Kidney (tissue), 14 donors: ENCODE measurements around the gene NAT9. TPM values are rescaled to one million over a fixed set of nuclear protein-coding genes. Genes with fewer than 3 reads are reported as not detected.

Experiments used
- DNase-seq, 5 donors: peaks; one replicate each; pipeline ENCODE4 v3.0.0-alpha.2; 2013 to 2020
- FAIRE-seq: peaks from 2 replicates; lab custom pipeline; 2012; peaks lifted over from hg19 to GRCh38; lab: Jason Lieb, UNC
- H3K27ac ChIP-seq, 2 donors: one replicate each; pipeline ENCODE4 v1.7.0; 2013; ENCODE audit warnings: low read depth in 2 of 2, low read length in 2 of 2, inconsistent platforms in 1 of 2
- H3K27me3 ChIP-seq: one replicate; pipeline ENCODE4 v1.7.1; 2013; ENCODE audit warnings: low read length, inconsistent platforms; ENCODE audit not compliant: control insufficient read depth, insufficient read depth
- H3K36me3 ChIP-seq, 3 donors: one replicate each; pipeline versions ENCODE4 v1.7.0 to v1.7.1; 2013; ENCODE audit warnings: low read length in 3 of 3, control low read depth in 1 of 3, inconsistent platforms in 1 of 3; ENCODE audit not compliant: insufficient read depth in 3 of 3, control insufficient read depth in 2 of 3
- H3K4me1 ChIP-seq, 3 donors: one replicate each; pipeline versions ENCODE4 v1.7.0 to v1.7.1; 2013; ENCODE audit warnings: low read length in 3 of 3, inconsistent platforms in 1 of 3, low read depth in 1 of 3; ENCODE audit not compliant: control insufficient read depth in 2 of 3, insufficient read depth in 2 of 3
- H3K4me3 ChIP-seq, 3 donors: one replicate each; pipeline versions ENCODE4 v1.7.0 to v1.8.1; 2013; ENCODE audit warnings: low read length in 3 of 3, control low read depth in 1 of 3, inconsistent platforms in 1 of 3
- H3K9ac ChIP-seq, 3 donors: one replicate each; pipeline versions ENCODE4 v1.7.0 to v1.7.1; 2013; ENCODE audit warnings: low read length in 3 of 3, control low read depth in 1 of 3, inconsistent platforms in 1 of 3
- H3K9me3 ChIP-seq, 3 donors: one replicate each; pipeline versions ENCODE4 v1.7.0 to v1.7.1; 2013; ENCODE audit warnings: low read length in 3 of 3, control low read depth in 1 of 3, inconsistent platforms in 1 of 3; ENCODE audit not compliant: control insufficient read depth in 2 of 3, insufficient read depth in 1 of 3
- CTCF ChIP-seq: IDR thresholded peaks from 3 replicates; pipeline ENCODE4 v1.5.1; 2012; ENCODE audit warnings: mild to moderate bottlenecking, moderate library complexity, borderline replicate concordance; ENCODE audit not compliant: insufficient read depth; ENCODE audit errors: extremely low read depth
- intact Hi-C: fragments of 100-400 bp; cut with DNase I; formaldehyde crosslinking; loops from one replicate; pipeline ENCODE4 v1.11.1; 2022
- polyA plus RNA-seq: library from polyadenylated mRNA; stranded (reverse); fragments of 350-450 nt; fragmentation: Illumina TruSeq; extraction: RNeasy Lipid Tissue Mini Kit (QIAGEN cat#74804); gene quantifications from one replicate; pipeline ENCODE4 v1.2.3, GENCODE V29; 2014; ENCODE audit warnings: low read depth, low replicate concordance; ENCODE audit not compliant: insufficient read depth
- total RNA-seq: library from RNA; stranded (reverse); fragmentation: NEBNext Ultra II Directional; extraction: Animal tissue kit (Norgen Biotek cat#: 25700); gene quantifications from one replicate; pipeline ENCODE4 v1.2.1, GENCODE V29; 2021
- donor health status: control.
- donor health status: control.
- donor health status: control.
- donor health status: control.
- donor health status: control.
- donor health status: DM: yes; HTN: yes; CAD: no.
- donor health status: Normal renal cell carcinoma (clear cell type).

Gene NAT9
- total and polyA plus RNA-seq, 2 donors from 2014 or later: 33.5 to 41.5 TPM

- intact Hi-C loops: loop anchor here (10.0 kb wide), 1 partner anchor 116 kb away; no protein-coding TSS in a partner anchor
- Histone ChIP-seq H3K9me3 (no peaks in the 10 kb centered on the region), H3K9ac (peak within 1 kb of the TSS; percentile 6 to 87 (median 83)), H3K4me3 (peak within 1 kb of the TSS; percentile 42 to 84 (median 75)), H3K4me1 (peaks cover 3 to 43% (median 10%) of the 10 kb centered on the region in 3 donors), H3K36me3 (peaks cover 0 to 3% (median 0%) of the 10 kb centered on the region in 3 donors), H3K27ac (peak within 1 kb of the TSS; percentile 82 to 91), H3K27me3 (no peaks in the 10 kb centered on the region)
- DNase-seq (peak; percentile 94 to 98 (median 97)), FAIRE-seq (no peak)
- peak; percentile 6 for TF ChIP-seq CTCF
These were observed 27.4 kb downstream of the NAT9 start, which contains the start of gene NHERF1 for GRCh38 chr17:74748529-74749278. Gene NHERF1, plus strand, starts transcription at chr17:74748628. Its CDS starts 219 bp downstream, at chr17:74748847.

- Histone ChIP-seq H3K27ac (peak overlapping the region in 1 of 2 donors; percentile 42), H3K27me3 (no peaks in the 10 kb centered on the region), H3K9ac (peak overlapping the region in 1 of 3 donors; percentile 19), H3K36me3 (peaks cover 0 to 3% (median 0%) of the 10 kb centered on the region in 3 donors), H3K9me3 (no peaks in the 10 kb centered on the region), H3K4me3 (peak overlapping the region in 2 of 3 donors; percentile 49 to 55), H3K4me1 (peaks cover 3 to 43% (median 10%) of the 10 kb centered on the region in 3 donors)
- intact Hi-C loops: loop anchor here (10.0 kb wide), 1 partner anchor 117 kb away; no protein-coding TSS in a partner anchor
- no peak for DNase-seq
- TF ChIP-seq CTCF: no peak
- no peak for FAIRE-seq
These were observed 27.9 kb downstream of the NAT9 start for GRCh38 chr17:74748279-74748528.

- peak in 3 of 5 donors; percentile 45 to 64 (median 47) for DNase-seq
- no peaks in the 10 kb centered on the region for H3K27me3 ChIP-seq
- no peak overlapping the region for H3K9ac ChIP-seq
- H3K4me3 ChIP-seq: no peak overlapping the region
- H3K27ac ChIP-seq: no peak overlapping the region
- H3K4me1 ChIP-seq: peaks cover 3 to 43% (median 10%) of the 10 kb centered on the region in 3 donors
- H3K9me3 ChIP-seq: no peaks in the 10 kb centered on the region
- FAIRE-seq: no peak
- intact Hi-C loops: loop anchor here (10.0 kb wide), 1 partner anchor 118 kb away; no protein-coding TSS in a partner anchor
- no peak for TF ChIP-seq CTCF
- H3K36me3 ChIP-seq: peaks cover 0 to 3% (median 0%) of the 10 kb centered on the region in 3 donors
These were observed 29.2 kb downstream of the NAT9 start for GRCh38 chr17:74746922-74747321.
